HepG2 (cell line): Measurements from ENCODE around the gene CIITA. TPM values are rescaled to one million over a fixed set of nuclear protein-coding genes. Genes with fewer than 3 reads are reported as not detected.
A peak's percentile ranks its signal among the peaks of the same experiment; 100 is the strongest.

Experiments used
- FOXK1 ChIP-seq: sonication (generic); formaldehyde crosslinking; IDR thresholded peaks from 2 replicates; pipeline ENCODE4 v1.4.0; 2020; ENCODE audit warnings: low read depth, missing genetic modification reagents, borderline replicate concordance
- GATAD2A ChIP-seq: IDR thresholded peaks from 2 replicates; pipeline ENCODE4 v1.6.1; 2016
- KDM5B ChIP-seq: sonication (generic); formaldehyde crosslinking; IDR thresholded peaks from 2 replicates; pipeline ENCODE4 v1.4.0; 2020; ENCODE audit warnings: missing genetic modification reagents, mild to moderate bottlenecking, borderline replicate concordance
- LCORL ChIP-seq, 2 experiments: fragments of 450-650 bp in 1 of 2; sonication (generic) in 1 of 2; formaldehyde crosslinking in 1 of 2; IDR thresholded peaks; 2 replicates each; pipeline versions ENCODE4 v1.5.0 to v1.6.1; 2017 to 2020; ENCODE audit warnings: antibody characterized with exemption in 1 of 2, missing genetic modification reagents in 1 of 2
- MTA1 ChIP-seq: sonication (generic); formaldehyde crosslinking; IDR thresholded peaks from 2 replicates; pipeline ENCODE4 v1.4.0; 2020; ENCODE audit warnings: missing genetic modification reagents, mild to moderate bottlenecking, borderline replicate concordance
- NFKB2 ChIP-seq: sonication (generic); formaldehyde crosslinking; IDR thresholded peaks from 2 replicates; pipeline ENCODE4 v1.4.0; 2020; ENCODE audit warnings: missing genetic modification reagents, borderline replicate concordance
- TAF1 ChIP-seq: sonication (generic); formaldehyde crosslinking; IDR thresholded peaks from 2 replicates; pipeline ENCODE4 v1.4.0; 2020; ENCODE audit warnings: missing genetic modification reagents
- TBP ChIP-seq: sonication (generic); formaldehyde crosslinking; IDR thresholded peaks from 2 replicates; pipeline ENCODE4 v1.5.0; 2020; ENCODE audit warnings: missing genetic modification reagents
- ZFAT ChIP-seq: sonication (generic); formaldehyde crosslinking; conservative IDR thresholded peaks from 2 replicates; pipeline ENCODE4 v1.8.1; 2023; ENCODE audit warnings: missing genetic modification reagents, inconsistent platforms
- ZFP62 ChIP-seq: sonication (generic); formaldehyde crosslinking; IDR thresholded peaks from 2 replicates; pipeline ENCODE4 v1.4.0; 2020; ENCODE audit warnings: missing genetic modification reagents
- ZNF207 ChIP-seq: fragments of 450-650 bp; IDR thresholded peaks from 2 replicates; pipeline ENCODE4 v1.6.1; 2016; ENCODE audit warnings: antibody characterized with exemption, borderline replicate concordance
- ZNF225 ChIP-seq: sonication (generic); formaldehyde crosslinking; IDR thresholded peaks from 2 replicates; pipeline ENCODE4 v1.4.0; 2020; ENCODE audit warnings: mild to moderate bottlenecking, missing genetic modification reagents
- ZNF24 ChIP-seq: fragments of 450-650 bp; IDR thresholded peaks from 2 replicates; pipeline ENCODE4 v1.6.1; 2017; ENCODE audit warnings: antibody characterized with exemption, mild to moderate bottlenecking
- ZNF253 ChIP-seq: sonication (generic); formaldehyde crosslinking; IDR thresholded peaks from 2 replicates; pipeline ENCODE4 v1.8.0; 2022; ENCODE audit warnings: mild to moderate bottlenecking, missing genetic modification reagents, borderline replicate concordance
- ZNF335 ChIP-seq: sonication (generic); formaldehyde crosslinking; IDR thresholded peaks from 2 replicates; pipeline ENCODE4 v1.4.0; 2020; ENCODE audit warnings: missing genetic modification reagents
- ZSCAN31 ChIP-seq: sonication (generic); formaldehyde crosslinking; IDR thresholded peaks from 2 replicates; pipeline ENCODE4 v1.5.0; 2020; ENCODE audit warnings: low read depth, mild to moderate bottlenecking, missing genetic modification reagents
- ZZZ3 ChIP-seq: sonication (generic); formaldehyde crosslinking; IDR thresholded peaks from 2 replicates; pipeline ENCODE4 v1.4.0; 2020; ENCODE audit warnings: missing genetic modification reagents, mild to moderate bottlenecking, borderline replicate concordance
- polyA plus RNA-seq, 8 experiments: library from polyadenylated mRNA; depleted of rRNA in 3 of 8; stranded (reverse) in 7 of 8; unstranded in 1 of 8; fragments of >200 nt; fragmentation: Illumina TruSeq in 4 of 8; extraction: Trizol in 4 of 8; gene quantifications; 2 replicates each; pipeline versions ENCODE4 v1.2.1 to v1.2.3, GENCODE V29; 2011 to 2016; ENCODE audit warnings: low read depth in 4 of 8, missing spikeins in 1 of 8, mixed read lengths in 1 of 8; ENCODE audit not compliant: insufficient read depth in 1 of 8
- total RNA-seq, 5 experiments: library from RNA; depleted of rRNA; stranded (reverse); fragments of >200 nt; fragmentation: Illumina TruSeq; extraction: Trizol; gene quantifications; 2 replicates each; pipeline ENCODE4 v1.2.3, GENCODE V29; 2016; ENCODE audit warnings: low read depth in 1 of 5
- TF ChIP-seq, protein P1 (sequence below): sonication (generic); formaldehyde crosslinking; IDR thresholded peaks from 2 replicates; pipeline ENCODE4 v1.9.0; 2021; ENCODE audit warnings: missing genetic modification reagents, borderline replicate concordance
- TF ChIP-seq, protein P2 (sequence below): sonication (generic); formaldehyde crosslinking; IDR thresholded peaks from one replicate; pipeline ENCODE4 v1.5.1; 2020; ENCODE audit warnings: mild to moderate bottlenecking, missing genetic modification reagents; ENCODE audit errors: not compliant biosample characterization
- TF ChIP-seq, protein P3 (sequence below): IDR thresholded peaks from 2 replicates; pipeline ENCODE4 v1.6.1; 2016; ENCODE audit warnings: missing genetic modification reagents, missing compliant biosample characterization

The CIITA gene
- total and polyA plus RNA-seq, 2 of the 13 experiments (the other 11 are each of a cell fraction or from before 2014, with no cell fraction given): 0.08 to 0.09 TPM

DNA sequence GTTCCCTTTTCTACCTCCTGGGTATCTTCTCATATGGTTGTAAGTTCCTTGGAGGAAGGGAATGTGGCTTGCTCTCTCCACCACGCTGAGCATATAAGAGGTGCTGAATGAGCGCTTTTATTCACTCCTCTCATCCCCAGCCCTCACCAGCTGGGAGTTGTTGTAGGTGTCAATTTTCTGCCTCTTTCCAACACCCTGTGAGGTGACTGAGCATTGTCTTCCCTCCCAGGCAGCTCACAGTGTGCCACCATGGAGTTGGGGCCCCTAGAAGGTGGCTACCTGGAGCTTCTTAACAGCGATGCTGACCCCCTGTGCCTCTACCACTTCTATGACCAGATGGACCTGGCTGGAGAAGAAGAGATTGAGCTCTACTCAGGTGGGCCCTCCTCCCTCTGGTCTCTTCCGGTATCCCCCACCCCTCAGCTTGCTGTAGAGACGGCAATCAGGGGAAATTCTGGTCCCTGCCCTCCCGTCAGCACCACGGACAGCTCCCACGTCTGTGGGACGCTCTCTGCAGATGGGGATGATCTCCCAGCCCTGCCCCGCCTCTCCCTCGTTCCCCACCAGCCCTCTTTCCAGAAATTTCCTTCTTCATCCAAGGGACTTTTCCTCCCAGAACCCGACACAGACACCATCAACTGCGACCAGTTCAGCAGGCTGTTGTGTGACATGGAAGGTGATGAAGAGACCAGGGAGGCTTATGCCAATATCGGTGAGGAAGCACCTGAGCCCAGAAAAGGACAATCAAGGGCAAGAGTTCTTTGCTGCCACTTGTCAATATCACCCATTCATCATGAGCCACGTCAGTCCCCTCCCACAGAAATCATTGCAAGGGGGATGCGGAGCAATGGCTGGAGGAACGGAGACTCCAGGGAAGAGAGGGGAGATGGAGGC lies 18.3 kb downstream of the CIITA start (continued):
- TF ChIP-seq ZZZ3 (CRISPR knock-in tag): no peak; the same call in 1 of the 2 replicates
- no peak for TF ChIP-seq ZFP62
- TF ChIP-seq ZNF335 (CRISPR knock-in tag): peak; percentile 83; the same call in 1 of the 2 replicates
- peak; percentile 49; the same call in 1 of the 2 replicates for TF ChIP-seq FOXK1 (CRISPR knock-in tag)
- peak; percentile 93 for TF ChIP-seq ZSCAN31 (CRISPR knock-in tag)
- TF ChIP-seq, protein P1, sequence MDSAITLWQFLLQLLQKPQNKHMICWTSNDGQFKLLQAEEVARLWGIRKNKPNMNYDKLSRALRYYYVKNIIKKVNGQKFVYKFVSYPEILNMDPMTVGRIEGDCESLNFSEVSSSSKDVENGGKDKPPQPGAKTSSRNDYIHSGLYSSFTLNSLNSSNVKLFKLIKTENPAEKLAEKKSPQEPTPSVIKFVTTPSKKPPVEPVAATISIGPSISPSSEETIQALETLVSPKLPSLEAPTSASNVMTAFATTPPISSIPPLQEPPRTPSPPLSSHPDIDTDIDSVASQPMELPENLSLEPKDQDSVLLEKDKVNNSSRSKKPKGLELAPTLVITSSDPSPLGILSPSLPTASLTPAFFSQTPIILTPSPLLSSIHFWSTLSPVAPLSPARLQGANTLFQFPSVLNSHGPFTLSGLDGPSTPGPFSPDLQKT: no peak
- TF ChIP-seq ZNF207: no peak
- TF ChIP-seq ZNF253 (CRISPR knock-in tag): 0 out of 2 replicates have a peak, but pooled peaks have one; percentile 79
- no peak for TF ChIP-seq TAF1
- TF ChIP-seq ZNF24: no peak
- TF ChIP-seq, protein P2, sequence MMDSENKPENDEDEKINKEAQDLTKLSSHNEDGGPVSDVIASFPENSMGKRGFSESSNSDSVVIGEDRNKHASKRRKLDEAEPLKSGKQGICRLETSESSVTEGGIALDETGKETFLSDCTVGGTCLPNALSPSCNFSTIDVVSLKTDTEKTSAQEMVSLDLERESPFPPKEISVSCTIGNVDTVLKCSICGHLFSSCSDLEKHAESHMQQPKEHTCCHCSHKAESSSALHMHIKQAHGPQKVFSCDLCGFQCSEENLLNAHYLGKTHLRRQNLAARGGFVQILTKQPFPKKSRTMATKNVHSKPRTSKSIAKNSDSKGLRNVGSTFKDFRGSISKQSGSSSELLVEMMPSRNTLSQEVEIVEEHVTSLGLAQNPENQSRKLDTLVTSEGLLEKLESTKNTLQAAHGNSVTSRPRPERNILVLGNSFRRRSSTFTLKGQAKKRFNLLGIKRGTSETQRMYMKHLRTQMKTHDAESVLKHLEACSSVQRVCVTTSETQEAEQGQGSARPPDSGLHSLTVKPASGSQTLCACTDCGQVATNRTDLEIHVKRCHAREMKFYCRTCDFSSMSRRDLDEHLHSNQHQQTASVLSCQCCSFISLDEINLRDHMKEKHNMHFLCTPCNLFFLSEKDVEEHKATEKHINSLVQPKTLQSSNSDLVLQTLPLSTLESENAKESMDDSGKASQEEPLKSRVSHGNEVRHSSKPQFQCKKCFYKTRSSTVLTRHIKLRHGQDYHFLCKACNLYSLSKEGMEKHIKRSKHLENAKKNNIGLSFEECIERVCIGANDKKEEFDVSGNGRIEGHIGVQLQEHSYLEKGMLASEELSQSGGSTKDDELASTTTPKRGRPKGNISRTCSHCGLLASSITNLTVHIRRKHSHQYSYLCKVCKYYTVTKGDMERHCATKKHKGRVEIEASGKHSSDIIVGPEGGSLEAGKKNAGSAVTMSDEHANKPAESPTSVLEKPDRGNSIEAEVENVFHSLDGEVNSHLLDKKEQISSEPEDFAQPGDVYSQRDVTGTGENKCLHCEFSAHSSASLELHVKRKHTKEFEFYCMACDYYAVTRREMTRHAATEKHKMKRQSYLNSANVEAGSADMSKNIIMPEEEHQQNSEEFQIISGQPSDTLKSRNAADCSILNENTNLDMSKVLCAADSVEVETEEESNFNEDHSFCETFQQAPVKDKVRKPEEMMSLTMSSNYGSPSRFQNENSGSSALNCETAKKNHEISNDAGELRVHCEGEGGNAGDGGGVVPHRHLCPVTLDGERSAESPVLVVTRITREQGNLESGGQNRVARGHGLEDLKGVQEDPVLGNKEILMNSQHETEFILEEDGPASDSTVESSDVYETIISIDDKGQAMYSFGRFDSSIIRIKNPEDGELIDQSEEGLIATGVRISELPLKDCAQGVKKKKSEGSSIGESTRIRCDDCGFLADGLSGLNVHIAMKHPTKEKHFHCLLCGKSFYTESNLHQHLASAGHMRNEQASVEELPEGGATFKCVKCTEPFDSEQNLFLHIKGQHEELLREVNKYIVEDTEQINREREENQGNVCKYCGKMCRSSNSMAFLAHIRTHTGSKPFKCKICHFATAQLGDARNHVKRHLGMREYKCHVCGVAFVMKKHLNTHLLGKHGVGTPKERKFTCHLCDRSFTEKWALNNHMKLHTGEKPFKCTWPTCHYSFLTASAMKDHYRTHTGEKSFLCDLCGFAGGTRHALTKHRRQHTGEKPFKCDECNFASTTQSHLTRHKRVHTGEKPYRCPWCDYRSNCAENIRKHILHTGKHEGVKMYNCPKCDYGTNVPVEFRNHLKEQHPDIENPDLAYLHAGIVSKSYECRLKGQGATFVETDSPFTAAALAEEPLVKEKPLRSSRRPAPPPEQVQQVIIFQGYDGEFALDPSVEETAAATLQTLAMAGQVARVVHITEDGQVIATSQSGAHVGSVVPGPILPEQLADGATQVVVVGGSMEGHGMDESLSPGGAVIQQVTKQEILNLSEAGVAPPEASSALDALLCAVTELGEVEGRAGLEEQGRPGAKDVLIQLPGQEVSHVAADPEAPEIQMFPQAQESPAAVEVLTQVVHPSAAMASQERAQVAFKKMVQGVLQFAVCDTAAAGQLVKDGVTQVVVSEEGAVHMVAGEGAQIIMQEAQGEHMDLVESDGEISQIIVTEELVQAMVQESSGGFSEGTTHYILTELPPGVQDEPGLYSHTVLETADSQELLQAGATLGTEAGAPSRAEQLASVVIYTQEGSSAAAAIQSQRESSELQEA (CRISPR knock-in tag): no peak
- TF ChIP-seq NFKB2 (CRISPR knock-in tag): peak; percentile 98
- TF ChIP-seq ZFAT (CRISPR knock-in tag): no peak
- TF ChIP-seq LCORL (IDR thresholded peaks at IDR 0.05): no peak
- TF ChIP-seq LCORL (CRISPR knock-in tag; IDR thresholded peaks at IDR 0.05): no peak
- TF ChIP-seq MTA1 (CRISPR knock-in tag): peak; percentile 45; the same call in 1 of the 2 replicates
- TF ChIP-seq TBP (CRISPR knock-in tag): no peak
- TF ChIP-seq ZNF225 (CRISPR knock-in tag): peak; percentile 98
- TF ChIP-seq, protein P3, sequence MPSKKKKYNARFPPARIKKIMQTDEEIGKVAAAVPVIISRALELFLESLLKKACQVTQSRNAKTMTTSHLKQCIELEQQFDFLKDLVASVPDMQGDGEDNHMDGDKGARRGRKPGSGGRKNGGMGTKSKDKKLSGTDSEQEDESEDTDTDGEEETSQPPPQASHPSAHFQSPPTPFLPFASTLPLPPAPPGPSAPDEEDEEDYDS (CRISPR knock-in tag): no peak
- TF ChIP-seq KDM5B (CRISPR knock-in tag): peak; percentile 94
- peak; percentile 50 for TF ChIP-seq GATAD2A (CRISPR knock-in tag)
